Heart left ventricle (tissue), 16 donors: Measurements from ENCODE around the gene TSPAN15. TPM values are rescaled to one million over a fixed set of nuclear protein-coding genes. Genes with fewer than 3 reads are reported as not detected.

Source experiments
- ATAC-seq, 4 donors: fragments of 200-7000 bp; cut with Tn5 transposase; one replicate each; pipeline ENCODE4 v1.9.1; 2020 to 2022; ENCODE audit warnings: moderate library complexity in 4 of 4, mild to moderate bottlenecking in 3 of 4, moderate number of reproducible peaks in 1 of 4
- DNase-seq, 5 donors: peaks; one replicate each; pipeline ENCODE4 v3.0.0-alpha.2; 2020
- H3K27ac ChIP-seq, 12 donors: fragments of 200-600 bp; sonication (generic) in 4 of 12; one replicate each; pipeline versions ENCODE4 v1.5.0 to v1.8.0; 2016 to 2022; ENCODE audit warnings: mild to moderate bottlenecking in 2 of 12
- H3K27me3 ChIP-seq, 9 donors: fragments of 200-600 bp; sonication (generic) in 2 of 9; one replicate each; pipeline versions ENCODE4 v1.5.1 to v1.8.0; 2016 to 2022; ENCODE audit warnings: mild to moderate bottlenecking in 3 of 9
- H3K36me3 ChIP-seq, 9 donors: fragments of 200-600 bp; sonication (generic) in 2 of 9; one replicate each; pipeline versions ENCODE4 v1.5.0 to v1.8.0; 2018 to 2022; ENCODE audit warnings: mild to moderate bottlenecking in 2 of 9
- H3K4me1 ChIP-seq, 12 donors: fragments of 200-600 bp; sonication (generic) in 4 of 12; one replicate each; pipeline versions ENCODE4 v1.5.0 to v1.8.0; 2016 to 2022; ENCODE audit warnings: mild to moderate bottlenecking in 3 of 12
- H3K4me3 ChIP-seq, 12 donors: fragments of 200-600 bp; sonication (generic) in 4 of 12; one replicate each; pipeline versions ENCODE4 v1.5.0 to v1.8.0; 2017 to 2022; ENCODE audit warnings: mild to moderate bottlenecking in 9 of 12, moderate library complexity in 4 of 12
- H3K9me3 ChIP-seq, 12 donors: fragments of 200-600 bp; sonication (generic) in 4 of 12; one replicate each; pipeline versions ENCODE4 v1.5.0 to v1.8.0; 2016 to 2022; ENCODE audit warnings: mild to moderate bottlenecking in 1 of 12
- POLR2A ChIP-seq, 2 donors: fragments of 450-650 bp; IDR thresholded peaks; one replicate each; pipeline ENCODE4 v1.6.1; 2017; ENCODE audit warnings: antibody characterized with exemption in 2 of 2, mild to moderate bottlenecking in 2 of 2, moderate library complexity in 2 of 2
- WGBS, 4 donors: extraction: QIAGEN DNeasy Blood & Tissue Kit in 2 of 4; methylation state at CpG; one replicate each; pipeline versions ENCODE4 v1.1.5 to v1.1.7; 2013 to 2018; 5-methylcytosine and 5-hydroxymethylcytosine counted together
- intact Hi-C, 10 donors: fragments of 100-400 bp; cut with DNase I; formaldehyde crosslinking; loops; one replicate each; pipeline versions ENCODE4 v1.11.1 to v1.14.2; 2022
- polyA plus RNA-seq, 2 donors: library from polyadenylated mRNA; stranded (reverse); fragments of 200-250 nt; gene quantifications; one replicate each; pipeline ENCODE4 v1.2.3, GENCODE V29; 2013
- total RNA-seq, 9 donors: library from RNA; depleted of rRNA in 2 of 9; stranded (reverse); fragments of >200 nt in 2 of 9; fragmentation: NEBNext Ultra II Directional in 3 of 9; extraction: Animal tissue kit (Norgen Biotek cat#: 25700) in 3 of 9; gene quantifications; one replicate each; pipeline versions ENCODE4 v1.1.0 to v1.2.4, GENCODE V29; 2016 to 2023
- TF ChIP-seq, protein P1 (sequence below), 12 donors: fragments of 200-600 bp; sonication (generic) in 4 of 12; IDR thresholded peaks; one replicate each; pipeline versions ENCODE4 v1.5.0 to v1.8.0; 2018 to 2022; ENCODE audit warnings: antibody characterized with exemption in 12 of 12, mild to moderate bottlenecking in 5 of 12
- donor health status: ischemic (EF 13 %, LVEDD 7.1; RV severe dilation, severe dysfunction).
- donor health status: healthy with polysubstance abuse.
- donor health status: DM: no; HTN: yes; CAD: no.
- donor health status: DM: no; HTN: no; CAD: no.
- donor health status: ischemic (EF 25% LVEDD 6.9; RV normal size, moderate dysfunction).
- donor health status: ischemic (EF 25% LVEDD 5.7; RV mildly dilated, moderate dysfunction).
- donor health status: healthy.
- donor health status: DM: yes; HTN: yes; CAD: no.
- donor health status: ischemic (EF 35%, LVEDD 5.7; RV mildly dilated, moderate dysfunction).
- donor health status: nonischemic (EF 11% LVEDD 7.7; RV severe dilation, severe dysfunction).
- donor health status: DM: yes; HTN: yes; CAD: no.
- donor health status: PGD.
- donor health status: ischemic (EF 29% LVEDD 5.4; RV normal size, mild dysfunction).
- donor health status: nonischemic (EF 23%, LVEDD 6.1; RV moderate dilation, normal function).

TSPAN15 gene
- total and polyA plus RNA-seq, 11 donors: 4.5 to 20.2 (median 11.1) TPM

DNA sequence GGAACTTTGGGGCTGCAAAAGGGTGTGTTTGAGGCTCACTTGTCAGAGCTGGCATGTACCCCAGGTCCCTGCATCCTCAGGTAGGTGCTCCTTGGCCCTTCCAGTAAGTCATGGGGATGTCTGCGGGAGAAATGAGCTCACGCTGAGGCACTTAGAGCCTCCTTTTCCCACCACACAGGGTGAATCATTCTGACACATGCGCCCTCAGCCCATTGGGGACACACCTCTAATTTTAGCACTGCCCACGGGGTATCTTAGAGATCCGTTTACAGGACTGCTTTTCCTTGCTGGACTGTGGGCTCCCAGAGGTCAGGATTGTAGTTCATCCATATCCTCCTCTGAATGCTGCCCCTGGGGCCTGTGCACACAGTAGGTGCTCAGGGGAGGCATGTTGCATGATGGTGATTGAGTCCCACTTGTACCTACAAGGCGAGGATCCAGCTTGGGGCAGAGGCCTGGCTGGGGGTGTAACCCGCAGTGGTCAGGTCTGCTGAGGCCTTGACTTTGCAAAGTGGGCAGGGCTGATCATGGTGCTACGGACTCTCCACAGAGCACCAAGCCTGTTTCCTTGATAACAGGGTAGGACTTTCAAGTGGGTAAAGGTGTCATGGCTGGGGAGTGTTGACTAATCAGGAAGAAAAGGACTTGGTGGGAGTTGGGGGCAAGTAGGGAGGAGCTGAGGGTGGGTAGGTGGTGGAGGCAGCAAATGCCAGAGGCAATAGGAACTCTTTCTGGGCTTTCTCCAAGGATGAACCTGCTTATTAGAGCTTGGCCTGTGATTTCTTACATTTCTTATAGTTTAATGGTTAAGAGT lies 5.8 kb downstream of the TSPAN15 start:
- Histone ChIP-seq H3K27ac (peak overlapping the region in 3 of 12 donors; percentile 4 to 92 (median 44)), H3K4me3 (no peak overlapping the region), H3K9me3 (no peaks in the 10 kb centered on the region), H3K27me3 (no peaks in the 10 kb centered on the region), H3K36me3 (peaks cover 0 to 3% (median 0%) of the 10 kb centered on the region in 9 donors), H3K4me1 (peaks cover 0 to 49% (median 32%) of the 10 kb centered on the region in 12 donors)
- DNase-seq (no peak), ATAC-seq (no peak)
- TF ChIP-seq POLR2A (IDR thresholded peaks at IDR 0.05): no peak
- TF ChIP-seq, protein P1, sequence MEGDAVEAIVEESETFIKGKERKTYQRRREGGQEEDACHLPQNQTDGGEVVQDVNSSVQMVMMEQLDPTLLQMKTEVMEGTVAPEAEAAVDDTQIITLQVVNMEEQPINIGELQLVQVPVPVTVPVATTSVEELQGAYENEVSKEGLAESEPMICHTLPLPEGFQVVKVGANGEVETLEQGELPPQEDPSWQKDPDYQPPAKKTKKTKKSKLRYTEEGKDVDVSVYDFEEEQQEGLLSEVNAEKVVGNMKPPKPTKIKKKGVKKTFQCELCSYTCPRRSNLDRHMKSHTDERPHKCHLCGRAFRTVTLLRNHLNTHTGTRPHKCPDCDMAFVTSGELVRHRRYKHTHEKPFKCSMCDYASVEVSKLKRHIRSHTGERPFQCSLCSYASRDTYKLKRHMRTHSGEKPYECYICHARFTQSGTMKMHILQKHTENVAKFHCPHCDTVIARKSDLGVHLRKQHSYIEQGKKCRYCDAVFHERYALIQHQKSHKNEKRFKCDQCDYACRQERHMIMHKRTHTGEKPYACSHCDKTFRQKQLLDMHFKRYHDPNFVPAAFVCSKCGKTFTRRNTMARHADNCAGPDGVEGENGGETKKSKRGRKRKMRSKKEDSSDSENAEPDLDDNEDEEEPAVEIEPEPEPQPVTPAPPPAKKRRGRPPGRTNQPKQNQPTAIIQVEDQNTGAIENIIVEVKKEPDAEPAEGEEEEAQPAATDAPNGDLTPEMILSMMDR (IDR thresholded peaks at IDR 0.05): no peak
- WGBS, 4 donors: 65 to 88% (median 85%) methylated on average over 7 to 8 of the region's 8 CpGs
- intact Hi-C loops: no loop called here

DNA sequence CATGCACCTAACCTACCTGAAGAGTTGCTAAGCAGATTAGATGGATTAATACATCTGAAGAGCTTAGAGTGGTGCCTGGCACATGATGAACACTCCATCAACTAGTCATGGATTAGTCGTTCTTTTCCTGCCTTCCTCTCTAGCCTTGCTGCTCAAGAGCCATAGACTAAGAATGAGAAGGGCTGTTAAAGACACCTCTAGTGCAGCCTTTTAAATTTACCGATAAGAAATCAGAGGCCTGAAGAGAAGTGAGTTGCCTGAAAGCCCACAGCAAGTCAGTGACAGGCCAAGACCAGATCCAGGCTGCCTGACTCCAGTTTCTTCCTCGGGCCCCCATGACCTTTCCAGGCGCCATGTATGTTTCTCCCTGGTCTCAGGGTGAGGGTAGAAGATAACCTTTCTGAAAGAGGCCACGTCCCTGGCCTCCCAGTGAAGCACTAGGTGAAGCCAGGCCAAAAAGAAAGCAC lies 6.5 kb downstream of the TSPAN15 start:
- peaks cover 0 to 3% (median 0%) of the 10 kb centered on the region in 9 donors for H3K36me3 ChIP-seq
- H3K27ac ChIP-seq: peak overlapping the region in 7 of 12 donors; percentile 4 to 92 (median 30)
- DNase-seq (no peak), ATAC-seq (no peak)
- no peak overlapping the region for H3K4me3 ChIP-seq
- intact Hi-C loops: no loop called here
- H3K4me1 ChIP-seq: peaks cover 0 to 51% (median 34%) of the 10 kb centered on the region in 12 donors
- WGBS, 4 donors: 60 to 73% (median 65%) methylated on average over 5 of the region's 5 CpGs
- H3K9me3 ChIP-seq: no peaks in the 10 kb centered on the region
- no peaks in the 10 kb centered on the region for H3K27me3 ChIP-seq
- no peak for TF ChIP-seq POLR2A (IDR thresholded peaks at IDR 0.05)
- TF ChIP-seq, protein P1 (IDR thresholded peaks at IDR 0.05): no peak

DNA sequence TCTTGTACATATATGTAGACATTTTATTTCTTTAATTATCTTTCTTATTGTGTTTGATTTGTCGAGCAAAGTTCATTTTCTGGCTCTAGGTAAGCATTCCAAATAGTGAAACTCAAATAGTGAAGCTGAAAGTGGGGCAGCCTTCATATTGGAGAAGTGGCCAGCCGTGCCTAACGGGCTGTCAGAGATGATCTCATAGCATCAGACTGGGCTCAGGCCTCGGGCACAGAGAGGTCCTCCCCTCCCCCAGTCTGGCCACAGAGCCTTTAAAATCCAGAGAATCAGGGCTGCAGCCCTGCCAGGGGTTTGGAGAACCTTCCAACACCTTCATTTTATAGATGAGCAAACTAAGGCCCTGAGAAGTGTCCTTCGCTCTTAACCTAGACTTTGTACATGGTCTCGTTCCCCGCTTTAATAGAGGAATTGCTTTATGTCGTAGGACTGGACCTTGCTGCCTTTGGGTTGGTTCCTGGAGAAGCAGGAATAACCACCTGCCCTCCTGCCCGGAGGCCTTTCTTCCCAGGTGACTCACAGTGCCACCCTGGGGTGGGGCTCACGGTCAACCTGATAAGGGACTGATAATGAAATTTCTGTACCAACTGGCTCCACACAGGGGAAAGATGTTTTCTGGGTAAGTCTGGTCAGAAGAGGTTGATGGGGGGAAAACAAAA lies 7.3 kb downstream of the TSPAN15 start:
- ATAC-seq (no peak), DNase-seq (no peak)
- intact Hi-C loops: no loop called here
- TF ChIP-seq POLR2A (IDR thresholded peaks at IDR 0.05): no peak
- TF ChIP-seq, protein P1 (IDR thresholded peaks at IDR 0.05): no peak
- Histone ChIP-seq H3K27me3 (no peaks in the 10 kb centered on the region), H3K4me3 (no peak overlapping the region), H3K27ac (peak overlapping the region in 7 of 12 donors; percentile 6 to 92 (median 29)), H3K4me1 (peaks cover 0 to 53% (median 35%) of the 10 kb centered on the region in 12 donors), H3K9me3 (no peaks in the 10 kb centered on the region), H3K36me3 (peaks cover 0 to 3% (median 0%) of the 10 kb centered on the region in 9 donors)
- 79 to 92% (median 81%) methylated on average over 10 of the region's 10 CpGs for WGBS, 4 donors
